Muscle of leg (tissue), 16 donors: ENCODE results near the gene RSPH9. TPM values are rescaled to one million over a fixed set of nuclear protein-coding genes. Genes with fewer than 3 reads are reported as not detected.
A peak's percentile ranks its signal among the peaks of the same experiment; 100 is the strongest.

ENCODE experiments used
- DNase-seq: peaks from one replicate; pipeline ENCODE4 v3.0.0; 2013
- H3K27ac ChIP-seq: one replicate; pipeline ENCODE4 v1.5.1; 2013; ENCODE audit warnings: mild to moderate bottlenecking, low read length, control low read depth
- H3K27me3 ChIP-seq: one replicate; pipeline ENCODE4 v1.6.1; 2013; ENCODE audit warnings: low read length; ENCODE audit not compliant: control insufficient read depth, insufficient read depth
- H3K36me3 ChIP-seq: one replicate; pipeline ENCODE4 v1.6.1; 2013; ENCODE audit warnings: low read length; ENCODE audit not compliant: control insufficient read depth, insufficient read depth
- H3K4me1 ChIP-seq: one replicate; pipeline ENCODE4 v1.6.1; 2013; ENCODE audit warnings: low read length; ENCODE audit not compliant: control insufficient read depth, insufficient read depth
- H3K4me3 ChIP-seq: one replicate; pipeline ENCODE4 v1.5.1; 2013; ENCODE audit warnings: low read length, control low read depth
- H3K9me3 ChIP-seq: replicated peaks from 2 replicates; pipeline ENCODE4 v1.6.1; 2013; ENCODE audit warnings: low read depth, low read length; ENCODE audit not compliant: control insufficient read depth
- WGBS: methylation state at CpG from one replicate; pipeline ENCODE4 v1.1.5; 2013; ENCODE audit warnings: missing lambda C conversion rate; ENCODE audit not compliant: insufficient coverage; 5-methylcytosine and 5-hydroxymethylcytosine counted together
- long read RNA-seq, 11 donors: transcript quantifications; one replicate each; lab custom pipeline, GENCODE V29; 2026
- polyA plus RNA-seq, 8 donors: library from polyadenylated mRNA; unstranded; fragments of 120-200 nt; gene quantifications; one replicate each; pipeline versions ENCODE4 v1.2.1 to v1.2.3, GENCODE V29; 2013; ENCODE audit warnings: inconsistent platforms in 1 of 8, low replicate concordance in 1 of 8; ENCODE audit not compliant: insufficient read length in 8 of 8, insufficient read depth in 1 of 8
- total RNA-seq: library from RNA; stranded (reverse); fragments of 120-200 nt; gene quantifications from one replicate; pipeline ENCODE4 v1.2.4, GENCODE V29; 2013

The RSPH9 gene, protein sequence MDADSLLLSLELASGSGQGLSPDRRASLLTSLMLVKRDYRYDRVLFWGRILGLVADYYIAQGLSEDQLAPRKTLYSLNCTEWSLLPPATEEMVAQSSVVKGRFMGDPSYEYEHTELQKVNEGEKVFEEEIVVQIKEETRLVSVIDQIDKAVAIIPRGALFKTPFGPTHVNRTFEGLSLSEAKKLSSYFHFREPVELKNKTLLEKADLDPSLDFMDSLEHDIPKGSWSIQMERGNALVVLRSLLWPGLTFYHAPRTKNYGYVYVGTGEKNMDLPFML
- total RNA-seq (0.49 TPM), polyA plus RNA-seq (1 to 10 TPM in 1 of 8 donors, under 1 TPM in 7; 0.41 to 1.1 (median 0.79) TPM)
- long read RNA-seq, donor 1, partial matches to known transcripts = 0 of 17 reads
- long read RNA-seq, donor 1, other reads (novel, unspliced or antisense) = 17 of 17 reads
- long read RNA-seq, donor 2 = 0 reads
- long read RNA-seq, donor 3, partial matches to known transcripts = 0 of 1 reads
- long read RNA-seq, donor 3, other reads (novel, unspliced or antisense) = 0 of 1 reads
- long read RNA-seq, donor 4 = 0 reads
- long read RNA-seq, donor 5 = 0 reads
- long read RNA-seq, donor 6 = 0 reads
- long read RNA-seq, donor 7, partial matches to known transcripts = 0 of 1 reads
- long read RNA-seq, donor 7, other reads (novel, unspliced or antisense) = 0 of 1 reads
- long read RNA-seq, donor 8 = 0 reads
- long read RNA-seq, donor 9 = 0 reads
- long read RNA-seq, donor 10, partial matches to known transcripts = 45 of 46 reads
- long read RNA-seq, donor 10, other reads (novel, unspliced or antisense) = 0 of 46 reads
- long read RNA-seq, donor 11 = 0 reads

GRCh38 chr6:43644940-43645612 is at the start of gene RSPH9:
RSPH9 (plus strand) TSS chr6:43645036; CDS start chr6:43645099, 63 bp downstream.
- 1% methylated on average over 50 of the region's 52 CpGs for WGBS
- H3K4me1 ChIP-seq = peaks cover 4% of the 10 kb centered on the region

DNA sequence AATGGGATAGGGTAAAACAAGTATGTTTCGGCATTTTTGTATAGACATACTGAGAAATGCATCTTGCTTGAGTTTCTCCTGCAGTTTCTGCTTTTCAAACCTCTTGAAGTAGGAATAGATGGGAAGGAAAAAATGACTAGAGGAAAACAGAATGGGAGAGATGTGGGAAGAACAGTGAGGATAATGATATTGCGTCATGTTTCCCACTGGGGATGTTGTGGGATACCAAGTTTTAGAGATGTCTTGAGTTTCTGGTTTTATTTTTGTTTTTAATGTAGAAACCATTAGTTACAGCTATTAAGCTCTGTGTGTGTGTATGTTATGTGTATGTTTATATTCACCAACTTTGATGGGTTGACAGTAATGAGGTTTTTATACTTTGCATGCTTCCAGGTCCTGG is 44.2 kb upstream of the RSPH9 start:
- Histone ChIP-seq H3K27me3 (no peaks in the 10 kb centered on the region), H3K4me1 (no peaks in the 10 kb centered on the region), H3K4me3 (no peak overlapping the region), H3K27ac (no peak overlapping the region), H3K36me3 (peaks cover 46% of the 10 kb centered on the region), H3K9me3 (no peaks in the 10 kb centered on the region)
- 100% methylated on average over 2 of the region's 2 CpGs for WGBS
- DNase-seq = no peak

More at GRCh38 chr6:43644940-43645612, at the start of gene RSPH9:
- Histone ChIP-seq H3K27ac (peak within 1 kb of the TSS; percentile 74), H3K36me3 (peaks cover 20% of the 10 kb centered on the region), H3K9me3 (no peaks in the 10 kb centered on the region), H3K27me3 (no peaks in the 10 kb centered on the region), H3K4me3 (peak within 1 kb of the TSS; percentile 52)
- DNase-seq = peak; percentile 88

DNA sequence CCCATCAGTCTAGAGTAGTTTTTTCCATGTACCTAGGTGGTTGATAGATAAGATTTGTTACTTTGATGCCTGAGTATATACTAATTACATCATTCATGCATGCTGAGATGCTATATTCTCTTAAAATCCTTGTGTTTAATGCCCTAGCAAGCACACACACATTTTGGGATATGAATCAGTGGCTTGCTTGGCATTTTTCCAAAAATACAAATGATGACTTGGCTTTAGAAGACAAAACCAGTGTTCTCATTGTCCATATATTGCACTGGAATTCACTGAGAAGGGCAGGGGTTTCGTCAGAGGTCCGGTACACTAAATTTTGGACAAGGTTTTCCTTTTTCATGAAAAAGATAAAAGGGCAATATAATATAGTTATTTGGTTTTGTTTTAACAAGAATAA is 40.7 kb upstream of the RSPH9 start:
- H3K27me3 ChIP-seq = no peaks in the 10 kb centered on the region
- 100% methylated on average over 1 of the region's 2 CpGs for WGBS
- H3K9me3 ChIP-seq = no peaks in the 10 kb centered on the region
- H3K27ac ChIP-seq = no peak overlapping the region
- no peak for DNase-seq
- no peaks in the 10 kb centered on the region for H3K4me1 ChIP-seq
- peaks cover 37% of the 10 kb centered on the region for H3K36me3 ChIP-seq
- H3K4me3 ChIP-seq = no peak overlapping the region

DNA sequence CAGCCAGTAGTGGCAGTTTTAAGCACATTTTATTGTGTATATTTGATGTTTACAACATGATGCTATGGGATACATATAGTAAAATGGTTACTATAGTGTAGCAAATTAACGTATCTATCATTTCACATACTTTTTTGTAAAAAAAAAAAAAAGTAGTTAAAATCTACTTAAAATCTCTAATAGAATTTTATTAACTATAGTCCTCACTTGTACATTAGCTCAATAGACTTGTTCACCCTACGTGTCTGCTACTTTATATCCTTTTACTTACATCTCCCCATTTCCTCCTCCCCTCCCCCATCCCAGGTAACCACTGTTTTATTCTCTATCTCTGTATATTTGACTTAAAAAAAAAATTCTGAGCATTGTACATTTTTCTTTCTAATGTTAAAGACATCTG is 38.8 kb upstream of the RSPH9 start:
- Histone ChIP-seq H3K27ac (no peak overlapping the region), H3K4me3 (no peak overlapping the region), H3K4me1 (no peaks in the 10 kb centered on the region), H3K9me3 (no peaks in the 10 kb centered on the region), H3K36me3 (peaks cover 42% of the 10 kb centered on the region), H3K27me3 (no peaks in the 10 kb centered on the region)
- no peak for DNase-seq
- no CpG with 5 or more reads among the region's 2 CpGs for WGBS

DNA sequence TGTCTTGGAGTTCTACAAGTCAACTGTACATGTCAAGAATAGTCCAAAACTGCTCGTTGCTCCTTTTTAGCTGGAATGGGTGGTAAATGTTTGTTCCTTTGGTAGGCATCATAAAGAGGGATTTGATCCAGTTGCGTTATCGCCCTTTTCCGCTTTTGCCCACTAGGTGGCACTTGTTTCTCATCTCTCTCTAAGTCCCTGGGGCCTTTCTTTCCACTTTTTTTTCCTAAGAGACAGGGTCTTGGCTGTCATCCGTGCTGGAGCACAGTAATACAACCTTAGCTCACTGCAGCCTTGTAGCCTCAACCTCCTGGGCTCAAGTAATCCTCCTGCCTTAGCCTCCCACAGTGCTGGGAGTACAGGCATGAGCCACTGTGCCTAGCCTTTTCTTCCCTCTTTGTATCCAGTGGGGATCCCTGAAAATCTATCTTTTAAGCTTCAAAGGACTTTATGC is 36.5 kb upstream of the RSPH9 start:
- peak; percentile 77 for DNase-seq
- WGBS = 14% methylated on average over 4 of the region's 5 CpGs
- Histone ChIP-seq H3K9me3 (no peaks in the 10 kb centered on the region), H3K27me3 (no peaks in the 10 kb centered on the region), H3K36me3 (peaks cover 31% of the 10 kb centered on the region), H3K4me3 (no peak overlapping the region), H3K4me1 (no peaks in the 10 kb centered on the region), H3K27ac (no peak overlapping the region)

DNA sequence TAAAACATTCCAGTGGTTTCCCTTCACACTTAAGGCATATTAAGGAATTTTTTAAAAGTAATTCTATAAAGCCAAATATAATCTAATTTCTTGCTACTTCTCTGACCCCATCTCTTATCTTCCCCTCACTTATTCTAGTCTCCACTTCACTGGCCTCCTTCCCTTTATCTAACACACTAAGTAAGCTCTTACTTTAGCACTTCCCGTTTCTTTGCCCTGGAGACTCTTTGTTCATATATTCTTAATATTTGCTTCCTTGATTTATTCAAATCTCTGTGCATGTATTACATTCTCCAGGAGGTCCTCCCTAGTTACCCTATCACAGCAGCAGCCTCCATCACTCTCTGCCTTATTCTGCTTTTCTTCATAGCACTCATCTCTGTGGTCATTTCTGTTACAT is 36.0 kb upstream of the RSPH9 start:
- no peaks in the 10 kb centered on the region for H3K4me1 ChIP-seq
- DNase-seq = no peak
- 80% methylated on average over 1 of the region's 1 CpG for WGBS
- H3K9me3 ChIP-seq = no peaks in the 10 kb centered on the region
- no peak overlapping the region for H3K4me3 ChIP-seq
- H3K27me3 ChIP-seq = no peaks in the 10 kb centered on the region
- no peak overlapping the region for H3K27ac ChIP-seq
- H3K36me3 ChIP-seq = peaks cover 33% of the 10 kb centered on the region

DNA sequence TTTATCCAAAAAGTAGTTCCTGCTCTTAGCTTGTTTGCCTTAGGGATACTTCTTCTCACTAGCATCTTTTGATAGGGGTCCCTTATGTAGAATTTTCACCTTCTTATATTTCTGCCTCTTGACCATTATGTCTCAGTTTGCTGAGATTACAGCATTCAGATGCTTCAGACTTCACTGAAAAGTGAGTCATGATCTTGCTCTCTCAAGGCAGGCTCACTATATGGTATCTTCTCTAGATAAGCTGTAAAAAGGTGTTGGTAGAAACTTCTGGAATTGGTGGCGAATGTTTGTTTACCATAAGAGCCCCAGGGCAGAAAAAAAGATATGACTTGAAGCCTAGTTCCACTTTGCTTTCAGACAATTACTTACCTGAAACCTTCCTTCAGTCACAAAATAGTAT is 35.4 kb upstream of the RSPH9 start:
- no peak overlapping the region for H3K4me3 ChIP-seq
- H3K4me1 ChIP-seq = no peaks in the 10 kb centered on the region
- no peak overlapping the region for H3K27ac ChIP-seq
- no peak for DNase-seq
- no peaks in the 10 kb centered on the region for H3K9me3 ChIP-seq
- H3K27me3 ChIP-seq = no peaks in the 10 kb centered on the region
- no CpG with 5 or more reads among the region's 1 CpG for WGBS
- H3K36me3 ChIP-seq = peaks cover 35% of the 10 kb centered on the region

DNA sequence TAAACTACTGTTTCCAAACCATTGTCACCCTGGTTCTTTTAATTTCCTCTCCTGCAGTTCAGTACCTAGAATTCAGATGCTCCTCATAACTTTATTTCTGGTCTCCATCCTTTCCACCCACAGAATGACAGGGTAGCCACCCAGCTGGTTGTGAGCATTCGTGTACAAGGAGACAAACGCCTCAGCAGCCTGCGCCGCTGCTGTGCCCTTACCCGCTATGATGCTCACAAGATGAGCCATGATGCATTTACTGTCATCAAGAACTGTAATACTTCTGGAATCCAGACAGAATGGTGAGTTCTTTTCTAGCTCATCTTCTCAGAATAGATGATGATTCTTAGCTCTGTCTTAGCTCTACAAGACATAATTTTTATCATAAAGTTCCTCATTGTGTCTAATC is 34.4 kb upstream of the RSPH9 start:
- Histone ChIP-seq H3K4me1 (no peaks in the 10 kb centered on the region), H3K9me3 (no peaks in the 10 kb centered on the region), H3K36me3 (peaks cover 35% of the 10 kb centered on the region), H3K27ac (no peak overlapping the region), H3K4me3 (no peak overlapping the region), H3K27me3 (no peaks in the 10 kb centered on the region)
- 98% methylated on average over 5 of the region's 5 CpGs for WGBS
- no peak for DNase-seq

GRCh38 chr6:43613721-43614395 is 31.0 kb upstream of the RSPH9 start:
- no peaks in the 10 kb centered on the region for H3K9me3 ChIP-seq
- no peaks in the 10 kb centered on the region for H3K27me3 ChIP-seq
- H3K4me3 ChIP-seq = no peak overlapping the region
- H3K36me3 ChIP-seq = peaks cover 30% of the 10 kb centered on the region
- H3K4me1 ChIP-seq = no peaks in the 10 kb centered on the region
- no peak overlapping the region for H3K27ac ChIP-seq
- DNase-seq = no peak
- 76% methylated on average over 4 of the region's 6 CpGs for WGBS
